ENCODE data around the gene ZNF217.
A peak's percentile ranks its signal among the peaks of the same experiment; 100 is the strongest.
"Not testable (repeated sequence)": the region's sequence is repeated elsewhere in the genome, so short reads cannot be mapped to it uniquely, and the experiment has no call there.

Gene ZNF217

DNA sequence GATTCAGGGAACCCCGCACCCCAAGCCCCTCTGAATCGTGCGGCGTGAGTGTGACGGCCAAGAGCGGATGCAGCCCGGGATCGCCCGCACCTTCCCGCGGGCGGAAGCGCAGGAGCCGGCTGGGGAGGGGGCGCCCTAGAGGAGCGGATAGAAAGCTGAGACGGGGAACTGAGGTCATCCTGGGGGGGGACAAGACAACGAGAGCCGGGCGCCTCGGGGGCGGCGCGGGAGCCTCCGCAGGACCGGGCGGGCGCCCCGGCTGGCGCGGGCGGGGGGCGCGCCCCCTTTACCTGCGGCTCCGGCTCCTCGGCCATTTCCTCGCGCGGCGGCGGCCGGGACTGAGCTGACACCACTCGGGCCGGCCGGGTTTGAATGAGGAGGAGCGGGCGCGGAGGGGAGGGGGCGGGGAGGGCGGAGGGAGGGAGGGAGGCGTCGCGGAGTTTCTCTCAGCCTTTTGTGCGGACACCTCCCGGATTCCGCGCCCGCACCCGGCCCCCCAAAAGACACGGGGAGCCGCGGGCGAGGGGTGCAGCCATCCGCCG lies at the start of gene ZNF217:
ZNF217 (minus strand) TSS at position 374 of the 542 bp plus-strand sequence. CDS start 11,013 bp downstream, outside the sequence.
- peak; percentile 80 for DNase-seq

GRCh38 chr20:53643031-53643832 lies 49.6 kb upstream of the ZNF217 start:
- DNase-seq = no peak

DNA sequence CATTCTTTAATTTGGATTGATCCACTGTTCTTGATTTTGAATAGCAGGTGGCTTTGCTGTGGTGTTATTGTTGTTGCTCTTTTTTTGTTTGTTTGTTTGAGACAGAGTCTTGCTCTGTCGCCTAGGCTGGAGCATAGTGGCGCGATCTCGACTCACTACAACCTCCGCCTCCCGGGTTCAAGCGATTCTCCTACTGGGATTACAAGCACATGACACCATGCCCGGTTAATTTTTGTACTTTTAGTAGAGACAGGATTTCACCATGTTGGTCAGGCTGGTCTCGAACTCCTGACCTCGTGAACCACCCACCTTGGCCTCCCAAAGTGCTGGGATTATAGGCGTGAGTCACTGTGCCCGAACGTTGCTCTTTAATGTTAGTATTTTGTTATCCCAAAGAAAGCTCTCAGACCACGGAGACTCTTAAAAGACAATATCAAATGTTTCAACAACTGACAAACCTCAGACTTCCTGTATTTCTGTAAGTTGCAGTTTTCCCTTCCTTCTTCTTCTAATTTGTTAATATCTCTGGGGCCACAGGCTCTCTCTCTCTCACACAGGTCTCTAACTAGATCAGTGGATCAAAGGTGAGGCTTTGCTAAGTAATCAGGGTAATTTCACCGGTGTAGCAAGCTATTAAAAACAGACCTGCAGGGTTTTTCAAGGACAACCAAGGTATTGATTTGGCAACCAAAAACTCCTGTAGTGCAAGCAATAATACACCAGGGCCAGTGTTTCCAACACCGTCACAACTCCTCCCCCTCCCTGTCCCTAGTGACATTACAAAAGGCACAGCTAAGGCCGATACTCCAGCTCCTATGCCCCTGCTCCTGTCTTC lies 48.8 kb upstream of the ZNF217 start:
- peak; percentile 58 for DNase-seq

DNA sequence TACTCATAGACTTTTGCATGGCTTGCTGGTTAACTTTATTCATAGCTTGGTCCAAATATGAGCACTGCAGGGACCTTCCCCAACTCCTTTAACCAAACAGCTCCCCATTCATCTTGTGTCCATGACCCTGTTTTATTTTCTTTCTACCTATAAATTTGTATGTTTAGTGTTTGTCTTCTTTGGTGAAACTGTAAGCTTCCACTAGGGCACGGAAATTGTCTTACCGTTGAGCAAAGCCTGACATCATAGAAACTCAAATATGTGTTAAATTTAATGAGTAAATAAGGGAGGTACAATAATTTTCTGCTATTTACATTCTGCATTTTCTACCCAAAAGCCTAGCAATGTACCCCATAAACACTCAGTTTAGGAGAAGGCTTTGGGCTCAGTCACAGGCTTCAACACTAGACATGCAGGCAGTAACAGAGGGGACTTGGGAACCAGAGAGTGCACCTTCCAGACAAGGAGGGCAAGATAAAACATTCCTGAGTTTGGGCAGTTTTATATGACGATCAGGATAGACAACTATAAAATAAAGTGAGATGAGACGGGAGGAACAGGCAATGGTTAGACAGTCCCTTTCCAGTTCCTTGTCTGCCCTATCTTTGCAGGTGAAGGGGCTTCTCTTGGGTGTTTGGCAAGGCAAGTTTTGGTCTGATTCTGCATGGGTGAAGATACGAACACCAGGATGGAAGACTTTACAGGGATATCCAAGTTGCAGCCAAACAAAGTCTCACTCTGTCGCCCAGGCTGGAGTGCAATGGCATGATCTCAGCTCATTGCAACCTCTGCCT lies 46.2 kb upstream of the ZNF217 start:
- DNase-seq = no peak

DNA sequence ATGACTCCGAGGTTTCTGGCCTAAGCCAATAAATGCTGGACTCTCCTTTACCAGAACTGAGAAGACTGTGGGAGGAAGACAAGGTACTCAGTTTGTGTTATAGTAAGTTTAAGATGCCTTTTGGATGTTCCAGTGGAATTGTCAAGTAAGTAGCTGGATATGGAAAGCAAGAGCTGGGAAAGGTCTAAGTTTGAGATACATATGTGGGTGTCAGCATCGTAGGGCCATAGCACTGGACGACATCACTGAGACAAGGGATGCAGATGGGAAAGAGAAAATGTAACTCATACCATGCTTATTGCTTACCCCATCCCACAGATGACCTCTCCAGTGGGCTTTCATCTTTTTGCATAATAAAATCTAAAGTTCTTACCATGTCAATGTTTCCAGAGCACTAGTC lies 45.5 kb upstream of the ZNF217 start:
- no peak for DNase-seq

DNA sequence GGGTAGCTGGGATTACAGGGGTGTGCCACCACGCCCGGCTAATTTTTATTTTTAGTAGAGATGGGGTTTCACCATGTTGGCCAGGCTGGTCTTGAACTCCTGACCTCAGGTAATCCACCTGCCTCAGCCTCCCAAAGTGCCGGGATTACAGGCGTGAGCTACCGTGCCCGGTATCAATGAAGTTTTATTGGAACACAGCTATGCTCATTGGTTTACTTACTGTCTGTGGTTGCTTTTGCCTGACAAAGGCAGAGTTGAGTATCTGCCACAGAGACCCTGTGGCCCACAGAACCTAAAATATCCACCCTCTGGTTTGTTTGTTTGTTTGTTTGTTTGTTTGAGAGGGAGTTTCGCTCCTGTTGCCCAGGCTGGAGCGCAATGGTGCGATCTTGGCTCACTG lies 43.7 kb upstream of the ZNF217 start:
- DNase-seq = not testable (repeated sequence)

DNA sequence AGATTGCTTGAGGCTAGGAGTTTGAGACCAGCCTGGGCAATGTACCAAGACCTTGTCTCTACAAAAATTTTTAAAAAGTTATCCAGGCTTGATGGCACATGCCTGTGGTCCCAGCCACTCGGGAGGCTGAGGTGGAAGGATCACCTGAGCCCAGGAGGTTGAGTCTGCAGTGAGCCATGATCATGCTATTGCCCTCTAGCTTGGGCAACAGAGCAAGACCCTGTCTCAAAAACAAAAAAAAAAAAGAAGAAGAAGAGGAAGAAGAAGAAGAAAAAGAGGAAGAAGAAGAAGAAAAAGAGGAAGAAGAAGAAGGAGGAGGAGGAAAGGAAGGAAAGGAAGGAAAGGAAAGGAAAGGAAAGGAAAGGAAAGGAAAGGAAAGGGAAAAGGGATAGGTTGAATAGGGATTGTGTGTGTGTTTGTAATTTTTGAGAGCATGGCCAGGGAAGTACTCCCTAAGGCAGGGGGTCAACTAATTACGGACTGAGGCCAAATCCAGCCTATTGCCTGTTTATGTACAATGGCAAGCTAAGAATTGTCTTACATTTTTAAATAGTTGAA lies 43.0 kb upstream of the ZNF217 start:
- DNase-seq = no peak

GRCh38 chr20:53635221-53635620 lies 41.6 kb upstream of the ZNF217 start:
- no peak for DNase-seq

DNA sequence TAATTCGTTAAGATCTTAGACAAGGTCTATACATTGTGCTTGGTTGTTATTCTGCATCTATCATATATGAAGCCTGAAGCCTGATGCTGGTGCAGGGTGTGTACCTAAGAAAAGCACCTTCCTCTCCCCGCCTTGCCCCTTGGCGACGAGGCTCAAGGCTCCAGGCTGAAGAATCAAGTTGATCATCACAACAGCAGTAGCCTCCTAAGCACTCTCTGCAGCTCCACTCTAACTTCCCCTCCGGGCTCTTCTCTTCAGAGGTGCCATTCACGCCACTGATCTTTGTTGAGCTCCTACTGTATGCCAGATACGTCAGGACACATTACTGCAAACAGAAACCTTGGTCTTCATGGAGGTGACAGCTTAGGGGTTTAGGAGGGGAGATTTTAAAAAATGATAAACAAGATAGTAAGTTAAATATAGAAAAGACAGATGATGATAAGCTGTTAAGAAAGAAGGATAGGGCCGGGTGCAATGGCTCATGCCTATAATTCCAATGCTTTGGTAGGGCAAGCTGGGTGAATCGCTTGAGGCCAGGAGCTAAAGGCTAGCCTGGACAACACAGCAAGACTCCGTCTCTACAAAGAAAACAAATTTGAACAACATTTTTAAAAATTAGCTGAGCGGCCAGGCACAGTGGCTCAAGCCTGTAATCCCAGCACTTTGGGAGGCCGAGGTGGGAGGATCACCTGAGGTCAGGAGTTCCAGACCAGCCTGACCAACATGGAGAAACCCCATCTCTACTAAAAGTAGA lies 38.4 kb upstream of the ZNF217 start:
- no peak for DNase-seq

DNA sequence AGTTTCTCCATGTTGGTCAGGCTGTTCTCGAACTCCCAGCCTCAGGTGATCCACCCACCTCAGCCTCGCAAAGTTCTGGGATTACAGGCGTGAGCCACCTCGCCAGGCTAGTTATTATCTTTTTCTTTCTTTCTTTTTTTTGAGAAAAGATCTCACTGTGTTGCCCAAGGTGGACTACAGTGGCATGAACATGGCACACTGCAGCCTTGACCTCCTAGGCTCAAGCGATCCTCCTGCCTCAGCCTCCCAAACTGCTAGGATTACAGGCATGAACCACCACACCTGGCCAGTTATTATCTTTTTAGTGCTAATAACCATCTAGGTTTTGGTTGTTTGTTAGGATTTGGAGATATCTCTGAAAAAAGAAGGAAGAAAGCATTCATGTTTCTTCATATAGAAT lies 35.8 kb upstream of the ZNF217 start:
- DNase-seq = no peak

DNA sequence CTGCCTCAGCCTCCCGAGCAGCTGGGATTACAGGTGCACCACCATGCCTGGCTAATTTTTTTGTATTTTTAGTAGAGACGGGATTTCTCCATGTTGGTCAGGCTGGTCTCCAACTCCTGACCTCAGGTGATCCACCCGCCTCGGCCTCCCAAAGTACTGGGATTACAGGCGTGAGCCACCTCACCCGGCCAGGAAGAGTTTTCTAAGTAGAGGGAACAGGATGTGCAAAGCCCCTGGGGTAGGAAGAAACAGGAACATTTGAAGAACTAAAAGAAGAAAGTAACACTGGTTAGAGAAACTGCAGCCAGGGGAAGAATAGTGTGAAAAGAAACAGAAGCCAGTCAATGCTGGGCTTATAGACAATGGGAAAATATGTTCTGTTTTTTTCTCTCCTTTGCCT lies 35.1 kb upstream of the ZNF217 start:
- not testable (repeated sequence) for DNase-seq

GRCh38 chr20:53628076-53628475 lies 34.4 kb upstream of the ZNF217 start:
- no peak for DNase-seq

- DNase-seq = not testable (repeated sequence)
These were observed 33.4 kb upstream of the ZNF217 start for GRCh38 chr20:53627001-53627400.

DNA sequence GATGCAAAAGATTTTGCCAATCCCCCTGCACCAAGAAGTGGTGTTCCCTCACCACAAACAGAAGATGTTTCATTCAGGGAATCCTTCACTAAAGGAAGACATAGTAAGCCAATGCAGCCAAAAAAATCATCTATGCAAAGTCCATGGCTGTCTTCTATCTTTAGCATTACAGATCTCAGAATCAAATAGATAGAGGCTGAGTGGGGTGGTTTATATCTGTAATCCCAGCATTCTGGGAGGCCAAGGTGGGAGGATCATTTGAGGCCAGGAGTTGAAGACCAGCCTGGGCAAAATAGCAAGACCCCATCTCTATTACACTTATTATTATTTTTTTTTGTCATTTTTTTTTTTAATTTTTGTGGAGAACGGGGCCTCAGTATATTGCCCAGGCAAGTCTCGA lies 32.9 kb upstream of the ZNF217 start:
- DNase-seq = no peak

DNA sequence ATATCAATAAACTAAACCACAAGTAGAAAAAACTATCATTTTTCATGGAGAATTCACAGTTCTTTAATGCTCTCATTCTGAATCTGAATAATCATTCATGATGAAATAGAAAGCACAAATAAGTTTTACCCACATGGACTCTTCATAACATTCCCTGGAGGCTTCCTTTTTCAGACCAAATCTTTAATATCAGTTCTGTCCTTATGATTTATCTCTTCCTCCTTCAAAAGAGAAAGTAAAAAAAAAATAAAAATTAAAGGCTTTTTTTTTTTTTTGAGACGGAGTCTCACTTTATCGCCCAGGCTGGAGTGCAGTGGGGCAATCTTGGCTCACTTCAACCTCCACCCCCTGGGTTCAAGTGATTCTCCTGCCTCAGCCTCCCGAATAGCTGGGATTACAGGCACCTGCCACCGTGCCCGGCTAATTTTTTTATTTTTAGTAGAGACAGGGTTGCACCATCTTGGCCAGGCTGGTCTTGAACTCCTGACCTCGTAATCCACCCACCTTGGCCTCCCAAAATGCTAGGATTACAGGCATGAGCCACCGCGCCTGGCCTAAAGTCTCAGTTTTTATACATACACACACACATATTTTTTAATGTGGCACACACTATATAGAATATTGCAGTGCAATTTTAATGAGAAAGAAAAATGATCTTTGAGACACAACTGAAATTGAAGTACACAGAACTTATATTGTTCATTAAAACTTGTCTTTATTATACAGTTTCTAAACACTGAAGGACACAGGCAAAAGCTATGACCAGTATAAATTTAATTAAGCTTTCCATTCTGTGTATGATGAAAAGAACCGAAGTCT lies 31.9 kb upstream of the ZNF217 start:
- DNase-seq = no peak

DNA sequence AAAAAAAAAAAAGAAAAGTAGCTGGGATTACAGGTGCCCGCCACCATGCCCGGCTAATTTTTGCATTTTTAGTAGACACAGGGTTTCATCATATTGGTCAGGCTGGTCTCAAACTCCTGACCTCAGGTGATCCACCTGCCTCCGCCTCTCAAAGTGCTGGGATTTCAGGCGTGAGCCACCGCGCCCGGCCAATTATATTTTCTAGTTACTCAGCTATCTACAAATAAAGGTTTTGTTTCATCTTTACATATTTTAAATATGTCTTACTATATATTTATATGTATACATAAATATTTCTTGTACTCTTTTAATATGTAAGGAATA lies 31.2 kb upstream of the ZNF217 start:
- not testable (repeated sequence) for DNase-seq

DNA sequence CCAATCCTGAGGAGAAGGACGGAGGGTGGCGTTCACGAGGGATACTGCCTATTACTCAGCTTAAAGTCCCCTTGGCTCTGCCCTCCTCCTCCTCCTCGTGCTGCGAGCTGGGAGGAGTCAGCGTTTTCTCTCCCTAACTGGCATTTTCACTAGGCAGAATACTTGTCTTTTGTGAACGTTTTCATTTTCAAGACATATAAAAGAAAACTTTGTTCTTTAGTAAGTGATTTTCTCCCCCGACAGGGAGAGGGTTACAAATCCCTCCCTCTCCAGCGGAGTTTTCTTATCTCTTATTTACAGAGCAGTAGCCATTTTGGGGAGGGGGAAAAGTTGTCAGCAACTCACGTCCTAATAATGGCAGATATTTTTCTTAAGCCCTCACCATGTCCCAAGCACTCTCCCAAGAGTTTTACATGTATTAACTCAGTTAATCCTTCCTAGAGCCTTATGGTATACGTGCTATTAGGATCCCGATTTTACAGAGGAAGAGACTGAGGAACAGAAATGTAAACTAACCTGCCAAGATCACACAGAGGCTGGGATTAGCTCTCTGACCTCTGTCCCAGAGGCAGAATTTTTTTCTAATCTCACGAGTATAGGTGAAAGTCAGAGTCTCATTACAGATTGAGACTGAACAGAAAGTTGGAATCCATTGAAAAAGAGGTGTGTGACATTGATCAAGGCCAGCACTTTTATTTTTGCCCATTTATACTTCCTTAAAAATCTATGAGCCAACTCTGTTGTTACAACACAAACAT lies 30.0 kb upstream of the ZNF217 start:
- DNase-seq = peak; percentile 92

GRCh38 chr20:53623134-53623453 lies 29.5 kb upstream of the ZNF217 start:
- DNase-seq = no peak

DNA sequence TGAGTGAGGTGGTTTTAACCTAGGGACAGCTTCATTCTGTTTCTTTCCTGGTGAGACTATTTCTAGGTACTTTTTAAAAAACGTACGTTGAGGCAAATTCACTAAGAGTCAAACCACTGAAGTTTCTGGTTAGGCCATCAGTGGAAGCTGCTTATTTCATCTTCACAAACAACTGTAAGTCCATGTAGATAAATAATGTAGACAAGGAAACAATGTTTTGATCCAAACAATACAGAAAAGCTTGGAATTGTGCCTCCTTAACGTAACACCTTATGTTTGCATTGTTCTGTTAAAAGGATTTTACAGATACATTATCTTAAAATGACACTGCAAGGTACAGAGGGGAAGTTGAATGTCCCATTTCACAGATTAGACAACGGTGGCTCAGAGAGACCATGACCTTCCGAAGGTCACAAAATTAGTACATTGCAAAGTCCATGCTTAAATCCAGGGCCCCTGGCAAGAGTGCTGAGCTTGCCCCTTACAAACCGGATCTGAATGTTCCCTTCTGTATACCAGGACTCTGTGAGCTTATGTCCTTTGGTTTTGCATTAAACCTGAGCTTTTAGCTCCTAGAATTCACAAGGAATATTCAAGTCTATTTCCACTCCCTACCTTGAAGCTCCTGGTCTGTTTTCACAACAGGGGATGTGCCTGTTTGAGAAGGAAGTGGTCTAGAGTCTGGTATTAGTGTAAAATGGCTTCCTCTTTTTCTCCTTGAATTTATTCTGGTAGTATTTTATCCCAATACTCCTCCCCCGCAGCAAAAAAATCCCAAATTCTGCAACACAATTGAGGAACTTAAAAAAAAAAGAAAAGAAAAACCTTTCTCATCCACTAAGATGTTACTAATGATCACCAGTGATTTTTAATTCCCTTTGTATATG lies 28.9 kb upstream of the ZNF217 start:
- DNase-seq = peak; percentile 51

Data from NCI-H82 (cell line).